CD4-positive, alpha-beta T cell treated with Interleukin-2 at 100 ng/mL for 4 hours (primary cell): ENCODE results near the gene MGAT5.
"Not testable (repeated sequence)": the region's sequence is repeated elsewhere in the genome, so short reads cannot be mapped to it uniquely, and the experiment has no call there.

ENCODE experiments used
- DNase-seq: peaks from one replicate; pipeline ENCODE4 v3.0.0-alpha.2; 2020; ENCODE audit warnings: low spot score

The MGAT5 gene

GRCh38 chr2:134278553-134278952 lies 24.7 kb downstream of the MGAT5 start:
- DNase-seq, result no peak

GRCh38 chr2:134279417-134279816 lies 25.5 kb downstream of the MGAT5 start:
- no peak for DNase-seq

- DNase-seq, result no peak
These were observed 26.4 kb downstream of the MGAT5 start for GRCh38 chr2:134280231-134280630.

- no peak for DNase-seq
These were observed 26.9 kb downstream of the MGAT5 start for GRCh38 chr2:134280726-134281125.

GRCh38 chr2:134281815-134282419 lies 28.0 kb downstream of the MGAT5 start:
- DNase-seq, result no peak

- DNase-seq, result peak; percentile 40
These were observed 28.9 kb downstream of the MGAT5 start for GRCh38 chr2:134282629-134283400.

- no peak for DNase-seq
These were observed 29.8 kb downstream of the MGAT5 start for GRCh38 chr2:134283661-134284060.

GRCh38 chr2:134284119-134284670 lies 30.3 kb downstream of the MGAT5 start:
- DNase-seq, result no peak

GRCh38 chr2:134287323-134287722 lies 33.5 kb downstream of the MGAT5 start:
- DNase-seq, result no peak

GRCh38 chr2:134288814-134289213 lies 34.9 kb downstream of the MGAT5 start:
- DNase-seq, result peak; percentile 30

- DNase-seq, result peak; percentile 32
These were observed 35.4 kb downstream of the MGAT5 start for GRCh38 chr2:134289225-134289624.

GRCh38 chr2:134290358-134290757 lies 36.5 kb downstream of the MGAT5 start:
- DNase-seq, result peak; percentile 57

- DNase-seq, result no peak
These were observed 38.6 kb downstream of the MGAT5 start for GRCh38 chr2:134292514-134292913.

- DNase-seq, result no peak
These were observed 40.1 kb downstream of the MGAT5 start for GRCh38 chr2:134293719-134294537.

GRCh38 chr2:134294598-134294997 lies 40.7 kb downstream of the MGAT5 start:
- not testable (repeated sequence) for DNase-seq

GRCh38 chr2:134295441-134295840 lies 41.6 kb downstream of the MGAT5 start:
- no peak for DNase-seq

GRCh38 chr2:134296301-134296700 lies 42.4 kb downstream of the MGAT5 start:
- DNase-seq, result no peak

- DNase-seq, result no peak
These were observed 45.5 kb downstream of the MGAT5 start for GRCh38 chr2:134299334-134299733.

- no peak for DNase-seq
These were observed 46.7 kb downstream of the MGAT5 start for GRCh38 chr2:134300585-134300984.

- peak; percentile 40 for DNase-seq
These were observed 47.4 kb downstream of the MGAT5 start for GRCh38 chr2:134301099-134301927.

- no peak for DNase-seq
These were observed 48.0 kb downstream of the MGAT5 start for GRCh38 chr2:134301928-134302260.
